Uterus (tissue), 2 donors: Measurements from ENCODE around the gene MIDN.

Experiments used
- POLR2A ChIP-seq, 2 donors: fragments of 450-650 bp; IDR thresholded peaks; one replicate each; pipeline ENCODE4 v1.6.1; 2016; ENCODE audit warnings: antibody characterized with exemption in 2 of 2, mild to moderate bottlenecking in 1 of 2, moderate library complexity in 1 of 2
- TF ChIP-seq, protein P1 (sequence below), 4 experiments: fragments of 200-600 bp in 2 of 4; fragments of 450-650 bp in 2 of 4; sonication (generic) in 2 of 4; IDR thresholded peaks; one replicate each; pipeline ENCODE4 v1.5.1; 2016 to 2019; ENCODE audit warnings: antibody characterized with exemption in 4 of 4, mild to moderate bottlenecking in 2 of 4, moderate library complexity in 1 of 4

- TF ChIP-seq, protein P1, sequence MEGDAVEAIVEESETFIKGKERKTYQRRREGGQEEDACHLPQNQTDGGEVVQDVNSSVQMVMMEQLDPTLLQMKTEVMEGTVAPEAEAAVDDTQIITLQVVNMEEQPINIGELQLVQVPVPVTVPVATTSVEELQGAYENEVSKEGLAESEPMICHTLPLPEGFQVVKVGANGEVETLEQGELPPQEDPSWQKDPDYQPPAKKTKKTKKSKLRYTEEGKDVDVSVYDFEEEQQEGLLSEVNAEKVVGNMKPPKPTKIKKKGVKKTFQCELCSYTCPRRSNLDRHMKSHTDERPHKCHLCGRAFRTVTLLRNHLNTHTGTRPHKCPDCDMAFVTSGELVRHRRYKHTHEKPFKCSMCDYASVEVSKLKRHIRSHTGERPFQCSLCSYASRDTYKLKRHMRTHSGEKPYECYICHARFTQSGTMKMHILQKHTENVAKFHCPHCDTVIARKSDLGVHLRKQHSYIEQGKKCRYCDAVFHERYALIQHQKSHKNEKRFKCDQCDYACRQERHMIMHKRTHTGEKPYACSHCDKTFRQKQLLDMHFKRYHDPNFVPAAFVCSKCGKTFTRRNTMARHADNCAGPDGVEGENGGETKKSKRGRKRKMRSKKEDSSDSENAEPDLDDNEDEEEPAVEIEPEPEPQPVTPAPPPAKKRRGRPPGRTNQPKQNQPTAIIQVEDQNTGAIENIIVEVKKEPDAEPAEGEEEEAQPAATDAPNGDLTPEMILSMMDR (IDR thresholded peaks at IDR 0.05) = no peak
- TF ChIP-seq POLR2A (IDR thresholded peaks at IDR 0.05) = no peak
These were observed 41.4 kb upstream of the MIDN start for GRCh38 chr19:1206864-1207450.
